HG03571 (cell line): ENCODE data around the gene DDX5.
A peak's percentile ranks its signal among the peaks of the same experiment; 100 is the strongest.

Experiments
- ATAC-seq: cut with Tn5 transposase; IDR thresholded peaks from one replicate; pipeline ENCODE4 v1.9.1; 2021; ENCODE audit not compliant: unreplicated experiment

Gene DDX5

GRCh38 chr17:64506201-64506575 lies at the start of gene DDX5:
Gene DDX5 (minus strand): TSS chr17:64506289. CDS start chr17:64506119, 170 bp downstream.
- peak; percentile 52 for ATAC-seq

DNA sequence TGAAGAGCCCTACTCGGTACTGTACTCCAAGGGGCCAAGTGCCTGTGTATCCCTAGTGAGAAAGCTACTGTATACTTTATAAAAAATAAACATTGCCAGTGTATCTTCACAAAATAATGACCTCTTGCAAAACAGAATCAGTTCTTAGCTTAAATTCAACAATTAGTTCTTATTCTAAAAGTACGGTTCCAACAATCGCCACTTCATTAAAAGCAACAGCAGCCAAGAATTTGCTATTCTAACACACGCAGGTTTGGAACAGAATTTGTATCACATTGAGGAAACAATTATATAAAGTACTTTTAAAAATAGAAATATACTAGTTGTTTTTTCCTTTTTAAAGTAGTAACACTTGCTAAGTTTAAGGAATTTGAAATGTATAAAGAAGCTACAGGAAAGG lies 49.2 kb upstream of the DDX5 start:
- no peak for ATAC-seq

DNA sequence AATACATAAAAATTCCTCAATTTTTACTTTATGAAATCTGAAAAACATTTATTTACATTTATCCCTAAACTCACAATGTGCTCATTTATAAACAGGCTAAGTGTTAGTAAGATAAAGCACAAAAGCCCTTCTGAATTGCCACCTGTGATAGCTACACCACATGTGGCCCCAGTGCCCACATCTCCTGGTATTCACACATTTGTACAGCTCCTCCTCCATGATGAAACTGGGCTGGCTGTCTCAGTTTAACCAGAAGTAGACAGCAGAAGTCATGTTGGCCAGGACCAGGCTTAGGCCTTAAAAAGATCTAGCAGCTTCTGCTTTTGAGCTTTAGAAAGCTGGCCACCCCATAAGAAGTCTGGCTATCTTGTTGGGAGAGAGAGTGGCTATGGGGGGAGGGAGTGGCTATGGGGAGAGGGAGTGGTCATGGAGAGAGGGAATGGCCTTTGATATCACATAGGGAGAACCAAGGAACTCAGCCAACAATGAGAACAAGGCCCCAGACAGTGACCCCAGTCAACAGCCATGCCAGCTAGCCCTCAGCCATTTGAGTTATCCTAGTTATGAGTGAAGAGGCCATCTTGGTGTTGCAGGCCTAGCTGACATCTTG lies 48.0 kb upstream of the DDX5 start:
- no peak for ATAC-seq

DNA sequence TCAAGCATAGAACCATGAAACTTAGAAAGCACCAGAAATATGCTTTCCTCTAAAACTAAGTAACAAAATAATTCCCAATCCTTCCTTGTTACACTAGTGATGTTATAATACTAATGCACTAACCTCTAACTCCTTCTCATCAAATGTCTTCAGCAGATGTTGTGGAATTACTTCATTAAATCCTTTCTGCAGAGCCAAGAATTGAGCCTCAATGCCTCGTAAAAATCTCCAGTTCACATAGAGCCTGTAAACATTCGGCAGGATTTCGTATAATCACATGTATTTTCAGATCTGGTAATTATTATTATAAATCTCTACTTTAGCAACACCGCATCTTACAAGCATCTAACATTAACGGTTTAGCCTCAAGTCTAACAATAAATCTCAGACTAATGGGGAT lies 45.4 kb upstream of the DDX5 start:
- ATAC-seq, result no peak

DNA sequence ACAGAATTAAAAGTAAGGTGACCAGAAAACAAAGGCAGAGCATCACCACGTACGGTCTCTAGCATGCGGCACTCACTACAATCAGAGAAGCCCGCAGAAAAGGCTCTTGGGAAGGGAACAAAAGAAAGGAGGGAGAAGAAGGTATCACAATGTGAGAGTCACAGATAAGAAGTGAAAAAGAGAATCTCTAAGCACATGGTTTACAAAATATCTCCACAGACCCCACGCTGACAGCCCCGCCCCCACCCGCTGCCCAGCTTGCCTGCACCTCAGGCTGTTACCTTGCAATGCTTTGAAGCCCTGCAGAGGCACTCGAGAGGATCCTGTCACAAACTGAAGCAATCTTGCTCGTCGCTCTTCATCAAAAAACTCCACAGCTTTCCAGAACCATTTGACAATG lies 41.2 kb upstream of the DDX5 start:
- no peak for ATAC-seq

DNA sequence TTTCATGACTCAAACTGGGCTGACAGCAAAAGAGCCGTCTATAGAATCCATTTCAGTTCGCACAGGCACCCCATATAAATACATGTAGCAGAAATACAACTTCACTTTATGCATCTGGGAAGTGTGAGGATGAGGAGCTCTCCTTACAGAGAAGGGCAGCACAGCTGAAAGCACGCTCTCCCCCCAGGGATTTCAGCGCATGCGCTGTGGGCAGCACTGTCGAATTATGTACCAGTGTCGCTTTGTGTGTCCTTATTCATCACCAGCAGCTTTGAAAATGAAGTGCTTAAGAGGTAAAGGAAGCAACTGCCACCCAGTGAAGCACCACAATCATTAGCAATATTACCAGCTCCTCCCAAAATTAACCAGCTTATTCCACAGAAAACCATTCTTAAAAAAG lies 40.6 kb upstream of the DDX5 start:
- ATAC-seq, result no peak

GRCh38 chr17:64544742-64545141 lies 38.7 kb upstream of the DDX5 start:
- ATAC-seq, result no peak

DNA sequence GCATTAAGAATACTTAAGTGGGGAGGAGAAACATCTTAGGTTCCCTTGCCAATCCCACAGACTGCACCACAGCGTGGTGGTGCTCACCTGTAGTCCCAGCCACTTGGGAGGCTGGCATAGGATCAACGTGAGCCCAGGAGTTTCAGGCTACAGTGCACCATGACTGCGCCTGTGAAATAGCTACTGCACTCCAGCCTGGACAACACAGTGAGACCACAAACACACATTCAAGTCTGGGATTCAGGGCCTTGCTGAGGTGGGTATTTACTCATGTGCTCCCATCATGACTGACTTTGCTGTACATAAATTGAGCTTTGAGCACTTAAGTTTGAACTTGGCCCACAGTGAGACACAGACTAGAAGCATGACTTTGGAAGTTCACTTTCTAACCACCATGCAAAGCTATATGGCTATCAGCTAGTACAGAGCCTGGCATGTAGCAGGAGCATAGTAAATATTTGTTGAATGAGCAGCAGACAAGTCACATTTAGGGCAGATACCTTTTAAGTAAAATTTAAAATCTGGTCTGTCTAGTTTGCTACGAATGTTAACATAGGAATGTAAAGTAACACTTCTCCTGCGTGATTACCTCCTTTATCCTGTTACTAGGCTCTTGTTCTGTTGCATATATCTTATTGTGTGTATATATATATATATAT lies 34.2 kb upstream of the DDX5 start:
- no peak for ATAC-seq

- no peak for ATAC-seq
These were observed 32.5 kb upstream of the DDX5 start for GRCh38 chr17:64538508-64539130.

DNA sequence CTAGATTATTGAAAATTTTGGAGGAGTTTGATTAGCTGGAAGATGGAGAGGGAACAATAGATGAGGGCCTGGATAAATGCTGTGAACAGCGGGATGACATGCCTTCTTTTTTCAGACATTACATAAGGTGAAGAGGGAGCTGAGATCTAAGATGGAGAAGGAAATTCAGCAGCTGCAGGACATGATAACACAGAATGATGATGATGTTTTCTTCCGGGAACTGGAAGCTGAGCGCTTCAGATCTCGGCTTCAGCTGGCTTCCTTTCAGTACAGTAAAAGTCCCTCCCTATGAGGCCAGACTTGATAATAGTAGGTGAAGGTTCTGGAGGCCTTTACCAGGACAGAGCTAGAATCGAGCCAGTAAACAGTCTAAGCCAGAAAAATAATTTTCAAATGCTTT lies 31.4 kb upstream of the DDX5 start:
- ATAC-seq, result no peak

GRCh38 chr17:64536913-64537312 lies 30.8 kb upstream of the DDX5 start:
- ATAC-seq, result no peak

GRCh38 chr17:64535357-64535756 lies 29.3 kb upstream of the DDX5 start:
- no peak for ATAC-seq

- no peak for ATAC-seq
These were observed 28.1 kb upstream of the DDX5 start for GRCh38 chr17:64534187-64534586.

DNA sequence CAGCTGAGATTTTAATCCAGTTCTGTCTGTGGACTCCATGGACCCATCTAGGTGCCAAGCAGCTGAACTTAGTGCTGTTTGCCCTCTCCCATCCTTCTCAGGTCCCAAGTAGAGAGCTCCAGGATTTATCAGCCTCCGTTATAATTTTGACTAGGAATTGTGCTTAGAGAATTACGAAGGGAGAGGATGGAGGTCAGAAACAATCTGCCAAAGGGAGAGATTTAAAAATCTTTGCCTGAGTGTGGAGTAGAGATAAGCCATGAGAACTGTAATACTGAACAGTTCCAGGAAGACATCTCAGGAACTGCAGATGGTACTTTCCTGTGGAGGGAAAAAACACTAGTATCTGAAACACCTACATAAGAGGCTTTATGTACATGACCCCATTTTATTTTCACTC lies 27.7 kb upstream of the DDX5 start:
- no peak for ATAC-seq

DNA sequence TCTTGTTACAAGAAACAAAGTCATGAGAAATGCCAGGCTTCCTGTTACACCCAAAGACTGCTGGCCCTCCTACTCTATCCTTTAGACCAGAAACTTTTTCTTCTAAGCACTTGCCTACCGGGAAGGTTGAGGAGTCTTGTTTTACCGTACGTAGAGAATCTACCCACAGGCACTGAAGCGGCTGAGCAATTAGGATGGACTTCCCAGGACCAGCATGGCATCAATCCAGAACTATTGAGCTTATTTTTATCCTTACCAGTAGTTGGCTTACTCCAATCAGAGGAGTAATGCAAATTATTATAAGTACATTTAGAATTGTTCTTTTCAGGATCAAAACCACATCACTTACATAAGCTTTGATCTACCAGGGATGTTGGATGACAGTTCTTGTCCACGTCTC lies 26.3 kb upstream of the DDX5 start:
- ATAC-seq, result no peak

GRCh38 chr17:64531955-64532371 lies 25.9 kb upstream of the DDX5 start:
- ATAC-seq, result no peak

DNA sequence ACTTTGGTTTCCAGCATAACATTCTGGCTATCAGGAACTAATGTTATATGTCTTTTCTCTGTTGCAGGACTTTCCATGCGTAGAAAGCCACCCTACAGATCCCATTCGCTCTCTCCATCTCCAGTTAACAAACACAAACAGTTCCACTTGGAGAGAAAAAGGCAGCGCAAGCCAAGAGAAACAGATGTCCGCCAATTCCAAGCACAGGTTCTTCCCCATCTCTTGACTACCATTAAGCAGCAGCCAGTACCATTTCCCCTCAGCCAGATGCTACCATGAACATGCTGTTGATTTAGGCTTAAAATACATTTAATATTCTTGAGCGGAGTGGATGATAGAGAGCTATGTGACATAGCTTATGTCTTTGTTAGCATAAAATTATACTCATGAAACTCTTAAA lies 23.1 kb upstream of the DDX5 start:
- no peak for ATAC-seq

DNA sequence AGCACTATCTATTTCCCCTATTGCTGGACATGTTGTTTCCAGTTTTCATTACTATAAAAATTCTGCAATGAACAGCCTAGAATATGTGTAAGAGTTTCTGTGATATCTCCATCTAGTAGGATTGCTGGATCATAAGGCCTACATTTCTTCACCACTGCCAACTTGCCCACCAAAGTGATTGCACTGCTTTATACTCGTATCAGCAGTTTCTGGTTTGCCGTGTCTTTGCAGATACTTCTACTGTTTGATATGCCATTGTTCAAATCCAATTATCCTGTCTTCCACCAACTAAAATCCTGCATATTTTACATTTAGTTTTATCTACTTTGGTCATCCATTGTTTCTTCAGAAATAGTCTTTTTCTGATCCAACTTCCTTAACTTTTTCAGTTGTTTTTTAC lies 21.8 kb upstream of the DDX5 start:
- no peak for ATAC-seq

DNA sequence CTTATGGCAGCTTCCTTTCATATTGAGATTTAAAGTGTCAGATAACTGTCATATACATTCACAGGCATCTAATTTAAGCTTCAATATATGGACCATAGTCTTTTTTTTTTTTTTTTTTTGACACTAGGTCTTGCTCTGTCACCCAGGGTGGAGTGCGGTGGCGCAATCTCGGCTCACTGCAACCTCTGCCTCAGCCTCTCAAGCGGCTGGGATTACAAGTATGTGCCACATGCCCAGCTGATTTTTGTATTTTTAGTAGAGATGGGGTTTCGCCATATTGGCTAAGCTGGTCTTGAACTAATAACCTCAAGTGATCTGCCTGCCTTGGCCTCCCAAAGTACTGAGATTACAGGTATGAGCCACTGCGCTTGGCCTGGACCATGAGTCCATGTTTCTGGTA lies 14.3 kb upstream of the DDX5 start:
- ATAC-seq, result no peak

DNA sequence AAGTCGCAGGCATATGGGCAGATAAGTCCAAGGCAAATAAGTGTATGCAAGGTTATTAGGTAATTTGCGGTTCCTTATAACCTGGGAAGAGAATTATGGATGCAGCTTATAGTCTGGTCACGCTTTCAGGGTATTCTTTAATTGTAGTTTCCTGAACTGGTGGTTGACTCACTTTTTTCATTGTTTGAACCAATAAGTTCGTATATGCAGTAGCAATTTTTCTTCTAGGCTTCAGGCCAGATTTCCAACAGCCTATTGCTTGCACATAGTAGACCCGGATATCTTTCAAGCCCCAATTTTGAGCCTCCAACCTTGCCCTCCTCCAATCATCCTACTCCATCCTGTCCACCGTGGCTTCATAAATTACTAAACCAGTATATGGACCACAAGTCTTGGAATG lies 13.5 kb upstream of the DDX5 start:
- ATAC-seq, result no peak

GRCh38 chr17:64515829-64516228 lies 9.7 kb upstream of the DDX5 start:
- ATAC-seq, result no peak

- ATAC-seq, result no peak
These were observed 9.3 kb upstream of the DDX5 start for GRCh38 chr17:64515419-64515818.

DNA sequence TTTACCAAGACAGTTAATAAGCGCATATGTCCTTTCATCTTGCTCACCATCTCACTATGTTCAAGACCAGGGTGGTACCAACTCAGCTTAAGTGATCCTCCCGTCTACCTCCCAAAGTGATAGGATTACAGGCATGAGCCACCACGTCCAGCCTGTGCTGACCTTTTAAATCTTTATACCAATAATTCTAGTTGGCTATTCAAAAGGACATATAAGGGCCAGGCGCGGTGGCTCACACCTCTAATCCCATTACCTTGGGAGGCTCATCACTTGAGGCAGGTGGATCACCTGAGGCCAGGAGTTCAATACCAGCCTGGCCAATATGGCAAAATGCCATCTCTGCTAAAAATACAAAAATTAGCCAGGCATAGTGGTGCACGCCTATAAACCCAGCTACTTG lies 3.1 kb upstream of the DDX5 start:
- ATAC-seq, result no peak
